Loucy (cell line): Measurements from ENCODE around the gene NKX6-2.

Source experiments
- H2AFZ ChIP-seq: fragments of 200-600 bp; sonication (generic); 2 replicates; pipeline ENCODE4 v1.6.0; 2016; ENCODE audit warnings: antibody characterized with exemption, mild to moderate bottlenecking, low read length, moderate library complexity
- H3F3A ChIP-seq: fragments of 200-600 bp; 2 replicates; pipeline ENCODE4 v1.6.0; 2016; ENCODE audit warnings: antibody characterized with exemption, low read depth, mild to moderate bottlenecking
- H3K27me3 ChIP-seq: fragments of 200-600 bp; sonication (generic); 2 replicates; pipeline ENCODE4 v1.6.1; 2014; ENCODE audit warnings: low read length, mild to moderate bottlenecking; ENCODE audit not compliant: insufficient read depth, poor library complexity, severe bottlenecking
- H3K36me3 ChIP-seq: fragments of 200-600 bp; sonication (generic); 2 replicates; pipeline ENCODE4 v1.6.1; 2016; ENCODE audit warnings: low read length; ENCODE audit not compliant: insufficient read depth
- H3K4me1 ChIP-seq: fragments of 200-600 bp; sonication (generic); 2 replicates; pipeline ENCODE4 v1.5.1; 2014; ENCODE audit warnings: low read length, mild to moderate bottlenecking; ENCODE audit not compliant: insufficient read depth, poor library complexity, severe bottlenecking
- H3K4me2 ChIP-seq: fragments of 200-600 bp; sonication (generic); 2 replicates; pipeline ENCODE4 v1.6.0; 2014; ENCODE audit warnings: antibody characterized with exemption, low read length, low read depth, mild to moderate bottlenecking; ENCODE audit not compliant: poor library complexity, severe bottlenecking
- H3K4me3 ChIP-seq: fragments of 200-600 bp; sonication (generic); 2 replicates; pipeline ENCODE4 v1.5.1; 2014; ENCODE audit warnings: low read length, mild to moderate bottlenecking, mixed read lengths; ENCODE audit not compliant: poor library complexity, severe bottlenecking
- H3K79me2 ChIP-seq: fragments of 200-600 bp; sonication (generic); 2 replicates; pipeline ENCODE4 v1.6.1; 2014; ENCODE audit warnings: low read length; ENCODE audit not compliant: insufficient read depth
- H3K9ac ChIP-seq: fragments of 200-600 bp; sonication (generic); 2 replicates; pipeline ENCODE4 v1.6.0; 2014; ENCODE audit warnings: mild to moderate bottlenecking, low read depth, low read length, moderate library complexity; ENCODE audit not compliant: poor library complexity, severe bottlenecking
- H3K9me2 ChIP-seq: fragments of 200-600 bp; sonication (generic); replicated peaks from 2 replicates; pipeline ENCODE4 v1.6.1; 2016; ENCODE audit warnings: low read depth, low read length, mixed read lengths
- H3K9me3 ChIP-seq: fragments of 200-600 bp; sonication (generic); 2 replicates; pipeline ENCODE4 v1.6.1; 2014; ENCODE audit warnings: mild to moderate bottlenecking, antibody characterized with exemption, low read length, low read depth; ENCODE audit not compliant: insufficient read depth
- H4K20me1 ChIP-seq: fragments of 200-600 bp; sonication (generic); 2 replicates; pipeline ENCODE4 v1.6.0; 2014; ENCODE audit warnings: antibody characterized with exemption, low read length, mild to moderate bottlenecking; ENCODE audit not compliant: insufficient read depth, poor library complexity, severe bottlenecking
- EZH2phosphoT487 ChIP-seq: fragments of 200-600 bp; IDR thresholded peaks from 2 replicates; pipeline ENCODE4 v1.6.1; 2018; ENCODE audit warnings: antibody characterized with exemption, mild to moderate bottlenecking, moderate library complexity, borderline replicate concordance
- TF ChIP-seq, protein P1 (sequence below): fragments of 200-600 bp; sonication (generic); conservative IDR thresholded peaks from 2 replicates; pipeline ENCODE4 v1.5.1; 2014; ENCODE audit warnings: mild to moderate bottlenecking, antibody characterized with exemption, low read length

Gene NKX6-2

DNA sequence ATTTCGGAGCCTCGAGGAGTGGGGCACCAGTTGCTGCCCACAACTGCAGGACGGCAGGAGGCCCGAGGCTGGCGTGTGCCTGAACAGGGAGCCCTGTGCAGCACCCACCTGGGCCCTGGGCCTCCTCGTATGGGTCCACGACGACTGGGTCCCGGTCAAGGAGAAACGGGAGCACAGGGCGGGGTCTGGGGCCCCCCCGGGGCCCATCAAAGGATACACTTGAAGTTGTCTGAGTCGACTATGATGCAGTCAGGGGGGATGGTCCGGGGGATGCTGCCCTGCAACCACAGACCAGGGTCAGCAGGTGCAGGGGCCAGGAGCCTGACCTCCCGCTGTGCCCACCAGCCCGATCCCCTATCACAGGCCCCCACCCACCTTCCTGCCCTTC lies 28.5 kb upstream of the NKX6-2 start:
- H3K36me3 ChIP-seq, result no peaks in the 10 kb centered on the region
- no peaks in the 10 kb centered on the region for H3F3A ChIP-seq
- no peak overlapping the region for H3K4me3 ChIP-seq
- no peak for TF ChIP-seq EZH2phosphoT487
- TF ChIP-seq, protein P1, sequence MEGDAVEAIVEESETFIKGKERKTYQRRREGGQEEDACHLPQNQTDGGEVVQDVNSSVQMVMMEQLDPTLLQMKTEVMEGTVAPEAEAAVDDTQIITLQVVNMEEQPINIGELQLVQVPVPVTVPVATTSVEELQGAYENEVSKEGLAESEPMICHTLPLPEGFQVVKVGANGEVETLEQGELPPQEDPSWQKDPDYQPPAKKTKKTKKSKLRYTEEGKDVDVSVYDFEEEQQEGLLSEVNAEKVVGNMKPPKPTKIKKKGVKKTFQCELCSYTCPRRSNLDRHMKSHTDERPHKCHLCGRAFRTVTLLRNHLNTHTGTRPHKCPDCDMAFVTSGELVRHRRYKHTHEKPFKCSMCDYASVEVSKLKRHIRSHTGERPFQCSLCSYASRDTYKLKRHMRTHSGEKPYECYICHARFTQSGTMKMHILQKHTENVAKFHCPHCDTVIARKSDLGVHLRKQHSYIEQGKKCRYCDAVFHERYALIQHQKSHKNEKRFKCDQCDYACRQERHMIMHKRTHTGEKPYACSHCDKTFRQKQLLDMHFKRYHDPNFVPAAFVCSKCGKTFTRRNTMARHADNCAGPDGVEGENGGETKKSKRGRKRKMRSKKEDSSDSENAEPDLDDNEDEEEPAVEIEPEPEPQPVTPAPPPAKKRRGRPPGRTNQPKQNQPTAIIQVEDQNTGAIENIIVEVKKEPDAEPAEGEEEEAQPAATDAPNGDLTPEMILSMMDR, result no peak
- no peaks in the 10 kb centered on the region for H3K79me2 ChIP-seq
- no peaks in the 10 kb centered on the region for H3K9me2 ChIP-seq
- H2AFZ ChIP-seq, result no peak overlapping the region
- no peak overlapping the region for H3K4me2 ChIP-seq
- H3K27me3 ChIP-seq, result no peaks in the 10 kb centered on the region
- H3K4me1 ChIP-seq, result no peaks in the 10 kb centered on the region
- H3K9me3 ChIP-seq, result no peaks in the 10 kb centered on the region; the same call in 1 of the 2 replicates
- no peak overlapping the region for H3K9ac ChIP-seq
- H4K20me1 ChIP-seq, result no peaks in the 10 kb centered on the region

DNA sequence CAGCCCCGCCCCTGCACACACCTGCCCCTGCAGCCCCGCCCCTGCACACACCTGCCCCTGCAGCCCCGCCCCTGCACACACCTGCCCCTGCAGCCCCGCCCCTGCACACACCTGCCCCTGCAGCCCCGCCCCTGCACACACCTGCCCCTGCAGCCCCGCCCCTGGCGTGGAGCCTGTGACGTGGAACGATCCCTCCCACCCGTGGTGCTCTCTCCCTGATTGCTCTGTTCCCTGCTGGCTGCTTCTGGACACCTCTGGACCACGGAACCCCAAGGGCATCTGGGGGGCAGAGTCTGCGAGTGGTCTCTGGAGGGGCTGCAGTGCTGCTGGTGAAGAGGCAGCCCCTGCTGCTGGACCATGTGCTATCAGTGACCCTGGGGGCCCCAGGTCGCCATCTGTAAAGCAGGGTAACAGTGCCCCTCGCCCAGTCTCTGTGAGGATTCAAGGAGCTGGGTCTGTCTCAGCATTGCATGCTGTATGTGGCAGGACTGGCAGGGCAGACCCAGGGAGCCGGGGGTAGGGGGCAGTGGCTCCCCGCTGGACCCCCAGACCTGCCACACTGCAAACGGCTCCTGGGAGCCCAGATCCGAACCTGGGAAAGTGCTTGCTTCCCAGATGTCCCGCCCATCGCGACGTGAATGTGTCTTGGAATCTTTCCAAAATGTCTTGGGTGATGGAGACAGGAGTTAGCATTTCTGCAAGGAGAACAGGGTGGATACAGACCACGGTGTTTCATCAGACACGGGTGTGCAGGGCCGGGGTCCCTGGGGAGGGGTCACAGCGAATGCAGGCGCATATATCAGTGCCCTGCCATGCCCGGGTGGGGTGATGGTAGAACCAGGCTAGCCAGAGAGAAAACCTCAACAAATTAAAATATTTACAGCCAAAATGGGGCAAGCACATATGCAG lies 27.9 kb upstream of the NKX6-2 start:
- H3K36me3 ChIP-seq, result no peaks in the 10 kb centered on the region
- no peak overlapping the region for H2AFZ ChIP-seq
- TF ChIP-seq, protein P1, result no peak
- TF ChIP-seq EZH2phosphoT487, result no peak
- no peak overlapping the region for H3K4me3 ChIP-seq
- H3F3A ChIP-seq, result no peaks in the 10 kb centered on the region
- H3K9me2 ChIP-seq, result no peaks in the 10 kb centered on the region
- H3K9ac ChIP-seq, result no peak overlapping the region
- no peaks in the 10 kb centered on the region; the same call in 1 of the 2 replicates for H3K9me3 ChIP-seq
- no peaks in the 10 kb centered on the region for H3K4me1 ChIP-seq
- H4K20me1 ChIP-seq, result no peaks in the 10 kb centered on the region
- H3K79me2 ChIP-seq, result no peaks in the 10 kb centered on the region
- H3K27me3 ChIP-seq, result no peaks in the 10 kb centered on the region
- H3K4me2 ChIP-seq, result no peak overlapping the region

DNA sequence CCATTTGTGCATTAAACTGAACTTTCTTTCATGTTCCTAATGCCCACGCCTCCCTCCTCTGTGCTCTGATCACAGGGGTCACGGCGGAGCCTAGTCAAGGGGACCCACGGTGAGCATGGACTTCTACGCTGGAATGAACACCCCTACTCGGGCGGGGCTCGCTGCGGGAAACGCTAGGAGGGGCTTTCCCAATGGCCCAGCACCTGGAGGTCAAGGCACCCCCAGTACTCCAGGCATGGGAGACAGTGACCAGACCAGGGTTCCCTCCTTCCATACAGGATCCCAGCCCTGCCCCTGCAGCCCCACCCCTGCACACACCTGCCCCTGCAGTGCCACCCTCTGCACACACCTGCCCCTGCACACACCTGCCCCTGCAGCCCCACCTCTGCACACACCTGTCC lies 27.1 kb upstream of the NKX6-2 start:
- no peaks in the 10 kb centered on the region for H3K36me3 ChIP-seq
- no peak overlapping the region for H3K9ac ChIP-seq

More for the DNA sequence above, 27.1 kb upstream of the NKX6-2 start:
- no peak for TF ChIP-seq EZH2phosphoT487
- TF ChIP-seq, protein P1, result no peak
- Histone ChIP-seq H3K9me2 (no peaks in the 10 kb centered on the region), H3K27me3 (no peaks in the 10 kb centered on the region), H3K4me3 (no peak overlapping the region), H3K79me2 (no peaks in the 10 kb centered on the region), H2AFZ (no peak overlapping the region), H3K4me2 (no peak overlapping the region), H3K4me1 (no peaks in the 10 kb centered on the region), H3F3A (no peaks in the 10 kb centered on the region), H4K20me1 (no peaks in the 10 kb centered on the region), H3K9me3 (no peaks in the 10 kb centered on the region)
